H1 (cell line): Measurements from ENCODE around the gene FAU. TPM values are rescaled to one million over a fixed set of nuclear protein-coding genes. Genes with fewer than 3 reads are reported as not detected.

Experiments
- CTCF ChIA-PET: fragments of 300-600 bp; sonication (Branson Sonifier 250); formaldehyde crosslinking; loops from one replicate; lab custom pipeline; 2021; ENCODE audit not compliant: partially characterized antibody; lab: Charles Lee
- POLR2A ChIA-PET: fragments of 300-600 bp; sonication (Branson Sonifier 250); formaldehyde crosslinking; loops from one replicate; lab custom pipeline; 2021; ENCODE audit warnings: inconsistent platforms; ENCODE audit not compliant: partially characterized antibody; lab: Charles Lee
- DNase-seq, 2 experiments: peaks; one replicate each; pipeline versions ENCODE4 v3.0.0 to v3.0.0-alpha.2; 2010 to 2022; ENCODE audit warnings: low spot score in 2 of 2, low read depth in 1 of 2, mixed read lengths in 1 of 2
- FAIRE-seq: peaks from 2 replicates; lab custom pipeline; 2011; peaks lifted over from hg19 to GRCh38; lab: Jason Lieb, UNC
- H2AFZ ChIP-seq: 2 replicates; pipeline ENCODE4 v1.8.1; 2012; ENCODE audit warnings: low read length, inconsistent platforms
- H2AK5ac ChIP-seq: 2 replicates; pipeline ENCODE4 v1.6.1; 2013; ENCODE audit warnings: low read depth, low read length
- H2BK120ac ChIP-seq: replicated peaks from 2 replicates; pipeline ENCODE3; 2013; ENCODE audit warnings: low read depth, low read length, inconsistent platforms
- H2BK12ac ChIP-seq: 2 replicates; pipeline ENCODE4 v1.6.1; 2013; ENCODE audit warnings: low read depth, low read length
- H2BK15ac ChIP-seq: 2 replicates; pipeline ENCODE4 v1.6.1; 2013; ENCODE audit warnings: low read length
- H2BK20ac ChIP-seq: 2 replicates; pipeline ENCODE4 v1.6.1; 2013; ENCODE audit warnings: low read length
- H2BK5ac ChIP-seq: 2 replicates; pipeline ENCODE4 v1.6.1; 2013; ENCODE audit warnings: low read depth, low read length
- H3K14ac ChIP-seq: 2 replicates; pipeline ENCODE4 v1.6.1; 2013; ENCODE audit warnings: inconsistent platforms; ENCODE audit not compliant: insufficient read length
- H3K18ac ChIP-seq: 2 replicates; pipeline ENCODE4 v1.6.1; 2013; ENCODE audit warnings: low read length; ENCODE audit errors: extremely low read depth
- H3K23ac ChIP-seq: 2 replicates; pipeline ENCODE4 v1.6.1; 2013; ENCODE audit warnings: inconsistent platforms; ENCODE audit not compliant: insufficient read length
- H3K23me2 ChIP-seq: 2 replicates; pipeline ENCODE4 v1.6.1; 2013; ENCODE audit warnings: low read depth, low read length
- H3K27ac ChIP-seq: 2 replicates; pipeline ENCODE4 v1.6.1; 2011; ENCODE audit warnings: low read depth, low read length, inconsistent platforms
- H3K27me3 ChIP-seq, 4 experiments: replicated peaks in 1 of 4; 1 replicate in 1 of 4; 2 replicates in 3 of 4; pipeline versions ENCODE4 v1.6.1 to v1.8.1; 2011 to 2013; ENCODE audit warnings: low read length in 3 of 4, mild to moderate bottlenecking in 3 of 4, inconsistent platforms in 2 of 4, mixed read lengths in 2 of 4, moderate library complexity in 1 of 4; ENCODE audit not compliant: control insufficient read depth in 3 of 4, insufficient read depth in 3 of 4; ENCODE audit errors: extremely low read depth in 1 of 4
- H3K36me3 ChIP-seq, 4 experiments: 2 replicates each; pipeline versions ENCODE4 v1.6.1 to v1.8.1; 2011 to 2013; ENCODE audit warnings: mild to moderate bottlenecking in 4 of 4, low read length in 3 of 4, moderate library complexity in 2 of 4, control low read depth in 1 of 4, inconsistent platforms in 1 of 4; ENCODE audit not compliant: insufficient read depth in 4 of 4, control insufficient read depth in 2 of 4
- H3K4ac ChIP-seq: replicated peaks from 2 replicates; pipeline ENCODE3; 2013; ENCODE audit warnings: low read length, low read depth, mixed read lengths, inconsistent platforms; ENCODE audit not compliant: insufficient read length
- H3K4me1 ChIP-seq, 4 experiments: replicated peaks in 1 of 4; 1 replicate in 1 of 4; 2 replicates in 3 of 4; pipeline versions ENCODE4 v1.6.1 to v1.8.1; 2011 to 2013; ENCODE audit warnings: low read length in 3 of 4, inconsistent platforms in 2 of 4, mixed read lengths in 1 of 4; ENCODE audit not compliant: insufficient read depth in 4 of 4, control insufficient read depth in 3 of 4
- H3K4me2 ChIP-seq, 2 experiments: 2 replicates each; pipeline versions ENCODE4 v1.6.1 to v1.8.1; 2011 to 2013; ENCODE audit warnings: low read depth in 2 of 2, low read length in 2 of 2, control low read depth in 1 of 2, inconsistent platforms in 1 of 2, mild to moderate bottlenecking in 1 of 2; ENCODE audit not compliant: insufficient read depth in 1 of 2
- H3K4me3 ChIP-seq, 4 experiments: fragments of 200-600, 300-600 bp in 1 of 4; sonication (generic), shearing (Covaris generic), sonication (Bioruptor Twin) in 1 of 4; 2 replicates each; pipeline versions ENCODE4 v1.5.1 to v1.8.1; 2011 to 2016; ENCODE audit warnings: low read length in 4 of 4, low read depth in 3 of 4, control low read depth in 2 of 4, inconsistent platforms in 2 of 4, mild to moderate bottlenecking in 2 of 4, mixed read lengths in 1 of 4, moderate library complexity in 1 of 4; ENCODE audit not compliant: insufficient read depth in 2 of 4; ENCODE audit errors: extremely low read depth in 1 of 4
- H3K56ac ChIP-seq: replicated peaks from 2 replicates; pipeline ENCODE3; 2013; ENCODE audit warnings: low read depth, mild to moderate bottlenecking, mixed read lengths, low read length, inconsistent platforms; ENCODE audit not compliant: insufficient read length
- H3K79me1 ChIP-seq: 2 replicates; pipeline ENCODE4 v1.6.1; 2013; ENCODE audit warnings: low read depth, low read length, control low read depth
- H3K79me2 ChIP-seq, 2 experiments: 2 replicates each; pipeline versions ENCODE4 v1.6.1 to v1.8.1; 2012 to 2013; ENCODE audit warnings: low read length in 2 of 2, mild to moderate bottlenecking in 2 of 2, inconsistent platforms in 1 of 2; ENCODE audit not compliant: insufficient read depth in 2 of 2, control insufficient read depth in 1 of 2
- H3K9ac ChIP-seq, 4 experiments: replicated peaks in 1 of 4; 1 replicate in 1 of 4; 2 replicates in 3 of 4; pipeline versions ENCODE4 v1.6.1 to v1.8.1; 2011 to 2013; ENCODE audit warnings: low read depth in 3 of 4, low read length in 3 of 4, control low read depth in 2 of 4, mild to moderate bottlenecking in 2 of 4, moderate library complexity in 2 of 4, inconsistent platforms in 1 of 4; ENCODE audit errors: extremely low read depth in 1 of 4
- H3K9me3 ChIP-seq, 2 experiments: 2 replicates each; pipeline versions ENCODE4 v1.6.1 to v1.8.1; 2012 to 2013; ENCODE audit warnings: mild to moderate bottlenecking in 2 of 2, moderate library complexity in 2 of 2, control low read depth in 1 of 2, inconsistent platforms in 1 of 2, low read depth in 1 of 2, low read length in 1 of 2, mixed read lengths in 1 of 2; ENCODE audit not compliant: insufficient read depth in 2 of 2
- H4K20me1 ChIP-seq, 2 experiments: replicated peaks in 1 of 2; 2 replicates each; pipeline versions ENCODE3 to v1.8.1; 2011 to 2013; ENCODE audit warnings: inconsistent platforms in 2 of 2, low read length in 2 of 2, mild to moderate bottlenecking in 1 of 2; ENCODE audit not compliant: insufficient read depth in 2 of 2, control insufficient read depth in 1 of 2
- H4K5ac ChIP-seq: 2 replicates; pipeline ENCODE4 v1.6.1; 2013; ENCODE audit warnings: low read length, low read depth, mixed read lengths, inconsistent platforms; ENCODE audit not compliant: insufficient read length
- H4K8ac ChIP-seq: 2 replicates; pipeline ENCODE4 v1.8.0; 2013; ENCODE audit warnings: mild to moderate bottlenecking, moderate library complexity, low read length, inconsistent platforms; ENCODE audit not compliant: insufficient read depth; ENCODE audit errors: extremely low read depth
- H4K91ac ChIP-seq: replicated peaks from 2 replicates; pipeline ENCODE3; 2013; ENCODE audit warnings: low read length, mixed read lengths, inconsistent platforms; ENCODE audit not compliant: insufficient read length
- POLR2A ChIP-seq, 2 experiments: IDR thresholded peaks; 1 replicate in 1 of 2; 2 replicates in 1 of 2; pipeline ENCODE4 v1.6.1; 2011; ENCODE audit warnings: low read depth in 2 of 2, low read length in 2 of 2, mild to moderate bottlenecking in 2 of 2; ENCODE audit errors: control extremely low read depth in 1 of 2
- POLR2AphosphoS5 ChIP-seq: IDR thresholded peaks from 2 replicates; pipeline ENCODE4 v1.6.1; 2011; ENCODE audit warnings: low read depth, low read length
- RFX5 ChIP-seq: IDR thresholded peaks from 2 replicates; pipeline ENCODE4 v1.6.1; 2011; ENCODE audit warnings: low read depth, low read length, improper control_type of control experiment, borderline replicate concordance
- YY1 ChIP-seq: IDR thresholded peaks from 2 replicates; pipeline ENCODE4 v1.6.1; 2011; ENCODE audit warnings: low read depth, mild to moderate bottlenecking, low read length
- WGBS, 2 experiments: shearing (Covaris generic) in 1 of 2; methylation state at CpG; one replicate each; pipeline versions ENCODE4 v1.1.6 to v1.1.7; 2013 to 2015; ENCODE audit warnings: low lambda C conversion rate in 2 of 2, mixed read lengths in 2 of 2, inconsistent platforms in 1 of 2, low coverage in 1 of 2, missing lambda C conversion rate in 1 of 2; ENCODE audit not compliant: insufficient replicate concordance in 2 of 2, insufficient coverage in 1 of 2, insufficient read length in 1 of 2; ENCODE audit errors: extremely low coverage in 1 of 2, missing lambda C conversion rate in 1 of 2; 5-methylcytosine and 5-hydroxymethylcytosine counted together
- polyA plus RNA-seq, 7 experiments: library from polyadenylated mRNA; depleted of rRNA in 3 of 7; stranded (reverse) in 5 of 7; unstranded in 2 of 7; fragments of >200 nt in 5 of 7; fragments of 200-250 nt in 2 of 7; gene quantifications; 1 replicate in 5 of 7; 2 replicates in 1 of 7; 4 replicates in 1 of 7; pipeline versions ENCODE4 v1.2.1 to v1.2.3, GENCODE V29; 2011 to 2013; ENCODE audit warnings: missing spikeins in 2 of 7, mixed read lengths in 2 of 7
- total RNA-seq: library from RNA; stranded (reverse); fragmentation: NEBNext Ultra II Directional; extraction: Animal tissue kit (Norgen Biotek cat#: 25700); gene quantifications from 2 replicates; pipeline ENCODE4 v1.2.1, GENCODE V29; 2021

The FAU gene
- total and polyA plus RNA-seq, 2 of the 8 experiments (the other 6 are each of a cell fraction or from before 2014, with no cell fraction given) = 826 to 896 TPM

- Histone ChIP-seq H3K4me2 (no peak overlapping the region), H3K18ac (no peak overlapping the region), H4K91ac (no peak overlapping the region), H3K27ac (no peak overlapping the region), H3K56ac (no peak overlapping the region), H2BK5ac (no peak overlapping the region), H4K20me1 (peaks cover 10 to 11% of the 10 kb centered on the region in 2 experiments), H4K5ac (no peak overlapping the region), H2AK5ac (no peak overlapping the region), H3K4me3 (no peak overlapping the region), H3K14ac (no peak overlapping the region), H3K9ac (no peak overlapping the region), H4K8ac (no peak overlapping the region), H2BK20ac (no peak overlapping the region)
- no peak for DNase-seq
- POLR2A ChIA-PET = interaction anchor here (0.6 to 21.6 kb wide), 13 partner anchors 10 to 80 kb away, joined by 3 to 230 read pairs (median 3); partner anchors contain the start of genes ARL2, FAU, MRPL49 and VPS51
- TF ChIP-seq POLR2AphosphoS5 (peak; percentile 7; the same call in 1 of the 2 replicates), YY1 (peak; percentile 83; the same call in 1 of the 2 replicates), RFX5 (no peak), POLR2A (IDR thresholded peaks at IDR 0.05; ENCODE audit: control extremely low read depth in 1 of 2, low read depth in 2 of 2, low read length in 2 of 2) (0 out of 3 replicates have a peak, but pooled peaks of 1 of the 2 experiments have one; percentile 3)
- TF ChIP-seq, all 59 proteins: peak for 3
- CTCF ChIA-PET = interaction anchor here (0.6 to 4.7 kb wide), 25 partner anchors 10 to 481 kb away, joined by 3 to 28 read pairs (median 4); partner anchors contain the start of genes NAALADL1 and PYGM
- H3K23me2 ChIP-seq = peaks cover 4% of the 10 kb centered on the region; the same call in 1 of the 2 replicates
- H2BK15ac ChIP-seq = no peak overlapping the region
- no peak overlapping the region for H2BK12ac ChIP-seq
- no peak overlapping the region for H3K23ac ChIP-seq
- peaks cover 10 to 44% of the 10 kb centered on the region in 2 experiments for H3K79me2 ChIP-seq
- 93% methylated on average over 9 of the region's 9 CpGs; no CpG with 5 or more reads in 1 of the 2 experiments for WGBS, 2 experiments
- H3K9me3 ChIP-seq = no peaks in the 10 kb centered on the region
- no peak overlapping the region for H2AFZ ChIP-seq
- FAIRE-seq = no peak
- H2BK120ac ChIP-seq = no peak overlapping the region
- H3K27me3 ChIP-seq = no peaks in the 10 kb centered on the region
- H3K4ac ChIP-seq = no peak overlapping the region
- peaks cover 0 to 6% (median 3%) of the 10 kb centered on the region in 4 experiments; a peak in 4 of 7 replicates for H3K4me1 ChIP-seq
- H3K36me3 ChIP-seq = peaks cover 20 to 41% (median 36%) of the 10 kb centered on the region in 4 experiments
- H3K79me1 ChIP-seq = peaks cover 12% of the 10 kb centered on the region; the same call in 1 of the 2 replicates
Measured at GRCh38 chr11:65078786-65079342, 43.1 kb downstream of the FAU start.
